Stimulated activated CD8-positive, alpha-beta memory T cell treated with anti-CD3 and anti-CD28 coated beads, Interleukin-7, amount 100 ng/mL, for 24 hours (primary cell): ENCODE data around the gene ADGRA3.

ENCODE experiments used
- DNase-seq: peaks from one replicate; pipeline ENCODE4 v3.0.0-alpha.2; 2020; ENCODE audit warnings: low read depth

ADGRA3 gene

GRCh38 chr4:22508376-22508775 lies 7.5 kb downstream of the ADGRA3 start:
- no peak for DNase-seq

- DNase-seq = no peak
Observed at GRCh38 chr4:22504922-22505321, 10.9 kb downstream of the ADGRA3 start.

DNA sequence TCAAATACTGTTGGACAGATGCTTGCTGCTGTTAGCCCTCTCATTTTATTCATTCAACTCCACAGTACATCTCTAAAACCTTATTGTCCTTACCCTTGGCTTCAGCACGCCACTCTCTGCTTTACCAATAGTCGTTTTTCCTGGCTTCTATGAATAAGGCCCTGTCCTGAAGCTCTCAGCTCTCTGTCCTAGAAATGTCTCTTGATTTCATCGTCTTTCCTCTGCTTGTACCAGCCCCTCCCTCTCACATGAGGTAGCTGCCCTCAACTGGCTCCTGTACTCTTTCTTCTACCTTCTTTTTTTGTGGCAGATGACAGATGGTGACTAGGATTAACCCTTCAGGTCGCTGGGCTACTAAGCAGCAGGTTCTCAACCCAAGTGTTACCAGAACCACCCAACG lies 11.4 kb downstream of the ADGRA3 start:
- DNase-seq = no peak

DNA sequence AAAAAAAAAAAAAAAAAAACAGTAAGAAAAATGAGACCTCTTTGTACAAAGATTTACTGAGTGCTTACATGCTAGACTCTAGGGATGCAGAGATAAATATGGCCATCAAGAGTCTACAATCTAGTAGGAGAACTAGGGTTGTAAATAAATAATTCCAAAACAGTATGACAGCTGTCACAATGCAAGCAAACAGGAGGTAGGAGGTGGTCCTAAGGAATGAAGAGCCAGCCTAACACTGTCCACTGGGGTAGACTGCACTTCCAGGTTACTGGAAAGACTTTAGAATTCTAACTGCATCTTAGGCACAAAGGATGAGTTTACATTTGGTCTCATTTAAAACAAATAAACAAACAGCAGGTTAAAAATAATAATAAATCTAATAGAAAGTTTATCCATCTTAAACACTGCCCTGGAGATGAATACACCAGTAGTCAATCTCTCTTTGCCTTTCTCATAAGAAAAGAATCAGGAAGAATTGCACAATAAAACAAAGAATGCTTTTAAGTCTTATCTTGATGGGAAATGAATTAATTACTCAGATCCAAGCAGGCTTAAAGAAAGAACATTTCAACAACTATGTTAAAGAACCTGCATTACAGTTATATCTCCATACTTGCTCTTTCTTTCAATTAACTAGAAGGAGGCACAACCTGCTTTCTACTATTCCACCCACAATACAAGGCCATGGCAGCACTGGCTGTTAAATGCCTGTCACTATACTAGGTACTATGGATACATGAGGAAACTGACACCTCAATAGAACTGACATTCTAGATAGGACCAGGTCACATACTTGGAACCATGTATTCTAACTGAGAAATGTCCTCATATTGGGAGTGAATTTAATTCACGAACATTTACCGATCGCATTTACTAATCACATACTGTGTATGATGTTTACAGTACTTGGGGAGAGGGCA lies 12.7 kb downstream of the ADGRA3 start:
- DNase-seq = no peak

DNA sequence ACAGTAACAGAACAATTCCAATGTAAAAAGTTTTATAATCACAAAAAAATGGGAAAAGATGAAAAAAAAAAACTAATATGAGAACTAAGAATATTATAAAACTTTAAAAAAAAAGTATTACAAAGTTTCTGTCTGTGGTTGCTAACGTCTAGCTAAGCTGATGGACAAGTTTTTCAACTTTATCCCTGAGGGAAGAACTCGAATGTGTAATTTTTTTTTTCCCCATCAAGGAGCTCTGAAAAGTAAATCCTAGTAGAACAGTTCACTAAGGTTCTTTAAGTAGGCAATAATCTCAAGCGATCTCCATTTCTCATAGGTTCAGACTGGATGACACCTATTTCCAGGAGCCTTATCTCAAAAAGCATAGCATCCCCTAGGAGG lies 14.2 kb downstream of the ADGRA3 start:
- DNase-seq = no peak

DNA sequence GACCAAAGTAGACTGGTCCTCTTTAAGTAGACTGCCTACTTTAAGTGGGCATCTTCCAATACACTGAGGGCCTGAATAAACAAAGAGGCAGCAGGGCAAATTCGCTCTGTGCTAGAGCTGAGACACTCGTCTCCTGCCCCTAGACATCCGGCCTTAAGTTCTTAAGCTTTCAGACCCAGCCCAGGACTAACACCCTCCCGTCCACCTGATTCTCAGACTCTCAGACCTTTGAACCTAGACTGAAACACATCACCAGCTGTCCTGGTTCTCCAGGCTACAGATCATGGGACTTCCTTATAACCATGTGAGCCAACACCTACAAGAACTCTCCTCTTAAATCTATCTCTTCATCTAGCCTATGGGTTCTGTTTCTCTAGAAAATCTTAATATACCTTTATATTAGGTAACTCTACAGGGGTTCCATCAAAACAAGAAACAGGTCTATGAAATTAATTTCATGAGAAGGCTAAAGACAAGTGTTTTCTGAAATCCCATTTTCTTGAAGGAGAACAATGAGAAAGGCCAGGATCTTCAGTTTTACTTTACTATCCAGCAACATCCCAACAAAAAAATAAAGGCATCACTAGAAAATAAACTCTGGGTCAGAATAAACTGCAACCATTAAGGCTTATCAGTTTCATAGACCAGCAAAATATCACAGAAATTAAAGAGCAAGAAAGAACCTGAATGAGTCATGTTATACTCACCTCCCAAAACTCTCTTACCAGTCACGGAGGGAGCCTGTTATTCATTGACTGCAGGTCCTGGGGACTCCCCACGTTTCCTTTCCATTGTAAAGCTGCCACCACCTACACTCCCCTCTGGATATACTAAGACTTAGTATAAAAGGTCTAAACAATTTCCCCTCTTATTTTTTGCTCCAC lies 14.8 kb downstream of the ADGRA3 start:
- no peak for DNase-seq

DNA sequence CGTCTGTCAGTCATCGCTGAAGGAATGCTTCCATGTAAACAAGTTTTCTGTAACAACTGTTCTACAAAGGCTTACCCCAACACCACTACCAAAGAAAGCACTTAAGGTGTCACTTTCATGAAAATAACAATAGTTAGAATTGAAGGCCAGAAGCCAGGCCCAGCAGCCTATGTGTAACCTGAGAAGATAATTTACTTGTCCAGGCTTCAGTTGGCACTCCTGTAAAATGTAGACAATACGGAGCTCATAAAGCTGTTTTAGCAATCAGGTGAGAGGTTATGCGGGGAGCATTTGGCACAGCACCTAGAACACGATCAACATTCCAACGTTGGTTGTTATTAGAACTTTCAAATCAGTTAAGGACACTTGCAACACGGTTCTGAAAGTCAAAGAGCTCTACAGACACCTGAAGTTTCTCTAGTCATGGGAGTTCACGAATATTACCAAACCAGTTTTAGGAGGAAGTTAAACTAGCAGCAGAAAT lies 15.7 kb downstream of the ADGRA3 start:
- no peak for DNase-seq

- no peak for DNase-seq
Observed at GRCh38 chr4:22498866-22499265, 17.0 kb downstream of the ADGRA3 start.

- DNase-seq = no peak
Observed at GRCh38 chr4:22496165-22496813, 19.6 kb downstream of the ADGRA3 start.

DNA sequence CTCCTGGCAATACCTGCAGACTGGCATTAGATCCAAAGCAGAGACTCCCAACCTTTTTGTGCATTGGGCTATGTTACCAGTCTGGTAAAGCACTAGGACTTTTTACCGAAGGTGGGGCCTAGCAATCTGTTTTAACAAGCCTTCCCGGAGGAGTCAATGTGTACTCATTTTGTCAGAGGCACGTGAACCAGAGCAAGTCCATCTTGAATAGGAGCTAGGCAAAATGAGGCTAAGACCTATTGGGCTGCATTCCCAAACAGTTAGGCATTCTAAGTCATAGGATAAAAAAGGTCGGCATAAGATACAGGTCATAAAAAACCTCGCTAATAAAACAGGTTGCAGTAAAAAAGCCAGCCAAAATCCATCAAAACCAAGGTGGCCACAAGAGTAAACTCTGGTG lies 22.3 kb downstream of the ADGRA3 start:
- no peak for DNase-seq

DNA sequence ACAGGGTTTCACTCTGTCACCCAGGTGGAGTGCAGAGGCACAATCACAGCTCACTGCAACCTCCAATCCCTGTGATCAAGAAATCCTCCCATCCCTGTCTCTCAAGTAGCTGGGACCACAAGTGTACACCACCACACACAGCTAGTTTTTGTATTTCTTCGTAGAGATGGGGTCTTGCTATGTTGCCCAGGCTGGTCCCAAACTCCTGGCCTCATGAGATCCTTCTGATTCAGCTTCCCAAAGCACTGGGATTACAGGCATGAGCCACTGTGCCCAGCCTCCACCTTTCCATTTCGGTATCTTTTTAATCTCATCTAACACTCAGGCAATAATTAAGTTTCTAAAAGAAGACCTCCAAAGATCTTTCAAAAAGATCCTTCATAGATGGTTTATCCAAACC lies 22.9 kb downstream of the ADGRA3 start:
- DNase-seq = no peak

GRCh38 chr4:22491939-22492338 lies 23.9 kb downstream of the ADGRA3 start:
- no peak for DNase-seq

DNA sequence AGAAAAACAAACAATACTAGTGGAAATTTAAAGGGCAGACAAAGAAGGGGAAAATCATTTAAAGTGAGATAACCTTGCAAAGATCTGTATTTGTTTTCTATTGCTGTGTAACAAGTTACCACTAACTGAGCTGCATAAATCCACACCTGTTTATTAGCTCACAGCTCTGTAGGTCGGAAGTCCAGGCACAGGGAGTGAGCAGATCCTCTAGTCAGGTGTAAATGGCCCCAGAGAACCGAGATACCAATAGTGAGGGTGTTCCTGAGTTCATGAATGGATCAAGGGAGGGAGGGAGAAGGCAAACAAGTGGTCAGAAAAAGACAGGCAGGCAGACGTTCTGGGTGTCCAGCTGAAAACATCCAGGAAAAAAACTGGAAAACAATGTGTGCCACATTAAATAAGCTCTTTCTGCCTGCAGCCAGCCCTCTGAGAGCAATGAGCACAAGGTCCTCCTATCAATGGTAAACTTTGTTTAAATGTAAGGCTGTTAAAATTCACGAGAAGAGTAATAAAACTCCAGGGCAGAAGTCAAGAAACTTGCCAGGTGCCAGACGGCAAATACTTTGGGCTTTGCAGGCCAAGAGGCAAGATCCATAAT lies 25.0 kb downstream of the ADGRA3 start:
- DNase-seq = no peak

DNA sequence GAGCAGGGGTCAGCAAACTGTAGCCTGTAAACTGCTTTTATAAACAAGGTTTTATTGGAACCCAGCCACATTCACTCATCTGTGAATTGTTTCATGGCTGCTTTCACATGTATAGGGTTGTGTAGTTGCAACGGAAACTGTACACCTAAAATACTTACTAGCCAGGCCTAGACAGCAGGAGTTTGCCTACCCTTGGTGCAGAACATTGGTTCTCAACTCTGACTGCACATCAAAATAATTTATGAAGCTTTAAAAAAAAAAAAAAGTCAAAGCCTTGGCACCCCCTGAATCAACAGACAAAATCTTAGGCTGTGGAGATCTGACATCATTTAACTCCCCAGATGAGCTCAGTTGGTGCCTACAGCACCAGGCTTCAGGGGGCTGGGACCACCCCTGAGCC lies 27.8 kb downstream of the ADGRA3 start:
- no peak for DNase-seq

- DNase-seq = no peak
Observed at GRCh38 chr4:22487328-22487727, 28.5 kb downstream of the ADGRA3 start.

GRCh38 chr4:22486276-22486675 lies 29.6 kb downstream of the ADGRA3 start:
- no peak for DNase-seq

GRCh38 chr4:22485737-22486136 lies 30.1 kb downstream of the ADGRA3 start:
- DNase-seq = no peak

- DNase-seq = no peak
Observed at GRCh38 chr4:22483551-22483981, 32.3 kb downstream of the ADGRA3 start.

GRCh38 chr4:22482250-22483127 lies 33.4 kb downstream of the ADGRA3 start:
- DNase-seq = no peak

GRCh38 chr4:22480675-22481327 lies 35.1 kb downstream of the ADGRA3 start:
- no peak for DNase-seq
